Adrenal gland (tissue), 12 donors: ENCODE data around the gene NDC1. TPM values are rescaled to one million over a fixed set of nuclear protein-coding genes. Genes with fewer than 3 reads are reported as not detected.

Source experiments
- DNase-seq, 7 donors: peaks; one replicate each; pipeline ENCODE4 v3.0.0-alpha.2; 2019 to 2020
- H3K27ac ChIP-seq, 5 donors: fragments of 200-600 bp; sonication (generic) in 4 of 5; 1 replicate in 3 of 5; 2 replicates in 2 of 5; pipeline versions ENCODE4 v1.5.1 to v1.8.0; 2016 to 2020; ENCODE audit warnings: mild to moderate bottlenecking in 1 of 5
- H3K27me3 ChIP-seq: fragments of 200-600 bp; 2 replicates; pipeline ENCODE4 v1.8.0; 2021
- H3K36me3 ChIP-seq, 2 donors: fragments of 200-600 bp; replicated peaks in 1 of 2; 1 replicate in 1 of 2; 2 replicates in 1 of 2; pipeline versions ENCODE4 v1.5.1 to v1.8.0; 2018 to 2022
- H3K4me1 ChIP-seq, 2 donors: fragments of 200-600 bp; replicated peaks in 1 of 2; 1 replicate in 1 of 2; 2 replicates in 1 of 2; pipeline versions ENCODE4 v1.5.1 to v1.8.0; 2018 to 2021
- H3K4me3 ChIP-seq, 4 donors: fragments of 200-600 bp; sonication (generic) in 3 of 4; one replicate each; pipeline ENCODE4 v1.5.1; 2016 to 2018
- H3K9me3 ChIP-seq, 3 donors: fragments of 200-600 bp; sonication (generic) in 1 of 3; replicated peaks in 1 of 3; 1 replicate in 2 of 3; 2 replicates in 1 of 3; pipeline versions ENCODE4 v1.5.1 to v1.8.0; 2016 to 2021
- CTCF ChIP-seq, 6 experiments: fragments of 450-650 bp in 4 of 6; fragments of 200-600 bp in 2 of 6; sonication (generic) in 1 of 6; IDR thresholded peaks; 1 replicate in 5 of 6; 2 replicates in 1 of 6; pipeline versions ENCODE4 v1.5.1 to v1.8.0; 2016 to 2021; ENCODE audit warnings: antibody characterized with exemption in 6 of 6, mild to moderate bottlenecking in 2 of 6, moderate library complexity in 1 of 6
- POLR2A ChIP-seq, 2 donors: fragments of 450-650 bp; IDR thresholded peaks; one replicate each; pipeline ENCODE4 v1.6.1; 2017; ENCODE audit warnings: antibody characterized with exemption in 2 of 2, mild to moderate bottlenecking in 2 of 2, moderate library complexity in 1 of 2
- WGBS, 4 donors: extraction: QIAGEN DNeasy Blood & Tissue Kit in 2 of 4; methylation state at CpG; one replicate each; pipeline versions ENCODE4 v1.1.5 to v1.1.7; 2013 to 2017; 5-methylcytosine and 5-hydroxymethylcytosine counted together
- intact Hi-C, 2 donors: fragments of 100-400 bp; cut with DNase I; formaldehyde crosslinking; loops; one replicate each; pipeline versions ENCODE4 v1.14.1 to v1.15.0; 2022 to 2023
- polyA plus RNA-seq, 3 donors: library from polyadenylated mRNA; stranded (reverse); fragments of 200-250 nt in 2 of 3; fragments of 350-450 nt in 1 of 3; fragmentation: Illumina TruSeq in 1 of 3; extraction: RNeasy Lipid Tissue Mini Kit (QIAGEN cat#74804) in 1 of 3; gene quantifications; one replicate each; pipeline ENCODE4 v1.2.3, GENCODE V29; 2013 to 2014
- total RNA-seq, 9 donors: library from RNA; depleted of rRNA in 4 of 9; stranded (reverse); fragments of >200 nt in 4 of 9; fragments of 120-200 nt in 1 of 9; fragmentation: NEBNext Ultra II Directional in 1 of 9; extraction: Animal tissue kit (Norgen Biotek cat#: 25700) in 1 of 9; gene quantifications; one replicate each; pipeline versions ENCODE4 v1.1.0 to v1.2.4, GENCODE V29; 2013 to 2023
- donor health status: healthy with polysubstance abuse.
- donor health status: Bipolar disorder and iron deficiency.
- donor health status: DM: yes; HTN: yes; CAD: no.
- donor health status: DM: no; HTN: no; CAD: no.
- donor health status: DM: no; HTN: no; CAD: no.
- donor health status: DM: yes; HTN: yes; CAD: no.

Gene NDC1
- total and polyA plus RNA-seq, 12 donors, result 2.9 to 21.9 (median 10.4) TPM

- TF ChIP-seq CTCF (IDR thresholded peaks at IDR 0.05), result no peak
- TF ChIP-seq POLR2A (IDR thresholded peaks at IDR 0.05), result no peak
- H3K27me3 ChIP-seq, result no peaks in the 10 kb centered on the region
- no peaks in the 10 kb centered on the region for H3K36me3 ChIP-seq
- intact Hi-C loops, result no loop called here
- H3K4me1 ChIP-seq, result no peaks in the 10 kb centered on the region
- H3K27ac ChIP-seq, result no peak overlapping the region
- H3K4me3 ChIP-seq, result no peak overlapping the region
- no peaks in the 10 kb centered on the region for H3K9me3 ChIP-seq
- DNase-seq, result no peak
- 78 to 84% (median 78%) methylated on average over 2 of the region's 2 CpGs for WGBS, 4 donors
These were observed 118.6 kb downstream of the NDC1 start for GRCh38 chr1:53719469-53719868.

GRCh38 chr1:53718443-53718842, 119.7 kb downstream of the NDC1 start:
- no peaks in the 10 kb centered on the region for H3K9me3 ChIP-seq
- no peak overlapping the region for H3K27ac ChIP-seq
- no peaks in the 10 kb centered on the region for H3K4me1 ChIP-seq
- no peaks in the 10 kb centered on the region for H3K27me3 ChIP-seq
- TF ChIP-seq CTCF (IDR thresholded peaks at IDR 0.05) (no peak), POLR2A (IDR thresholded peaks at IDR 0.05) (no peak)
- no peak overlapping the region for H3K4me3 ChIP-seq
- H3K36me3 ChIP-seq, result no peaks in the 10 kb centered on the region
- no peak for DNase-seq
- WGBS, 4 donors, result 71 to 92% (median 76%) methylated on average over 2 of the region's 2 CpGs
- intact Hi-C loops, result no loop called here

- intact Hi-C loops, result no loop called here
- Histone ChIP-seq H3K27ac (no peak overlapping the region), H3K27me3 (no peaks in the 10 kb centered on the region), H3K4me1 (no peaks in the 10 kb centered on the region), H3K36me3 (no peaks in the 10 kb centered on the region), H3K9me3 (no peaks in the 10 kb centered on the region), H3K4me3 (no peak overlapping the region)
- 75 to 83% (median 76%) methylated on average over 6 of the region's 6 CpGs for WGBS, 4 donors
- no peak for DNase-seq
- TF ChIP-seq CTCF (IDR thresholded peaks at IDR 0.05) (no peak), POLR2A (IDR thresholded peaks at IDR 0.05) (no peak)
These were observed 120.9 kb downstream of the NDC1 start for GRCh38 chr1:53717025-53717804.

GRCh38 chr1:53716150-53716549, 121.9 kb downstream of the NDC1 start:
- no peaks in the 10 kb centered on the region for H3K36me3 ChIP-seq
- DNase-seq, result no peak
- H3K9me3 ChIP-seq, result no peaks in the 10 kb centered on the region
- intact Hi-C loops, result no loop called here
- WGBS, 4 donors, result 79 to 82% (median 81%) methylated on average over 5 of the region's 5 CpGs
- no peaks in the 10 kb centered on the region for H3K4me1 ChIP-seq
- TF ChIP-seq POLR2A (IDR thresholded peaks at IDR 0.05) (no peak), CTCF (IDR thresholded peaks at IDR 0.05) (no peak)
- H3K27me3 ChIP-seq, result no peaks in the 10 kb centered on the region
- H3K4me3 ChIP-seq, result no peak overlapping the region
- no peak overlapping the region for H3K27ac ChIP-seq
